Measurements from ENCODE around the gene VAMP8.

GRCh38 chr2:85631316-85631715 lies 53.9 kb downstream of the VAMP8 start:
- TF ChIP-seq CTCF (conservative IDR thresholded peaks at IDR 0.05 in 1 of 2, IDR thresholded peaks at IDR 0.05 in 1 of 2; ENCODE audit: extremely low read depth in 1 of 2, insufficient read depth in 1 of 2, low read depth in 1 of 2, low read length in 2 of 2) (no peak), EZH2 (IDR thresholded peaks at IDR 0.05; ENCODE audit: borderline replicate concordance, low read length) (no peak)

Measured in mammary epithelial cell (primary cell).